HS-5 (cell line): ENCODE results near the gene APOA4.

Experiments used
- DNase-seq: peaks from one replicate; pipeline ENCODE4 v3.0.0-alpha.2; 2012; ENCODE audit warnings: low read depth

The APOA4 gene

GRCh38 chr11:116830184-116830912, 7.2 kb upstream of the APOA4 start:
- no peak for DNase-seq

GRCh38 chr11:116829525-116830183, 6.5 kb upstream of the APOA4 start, which contains the start of gene APOC3:
APOC3 (plus strand) TSS chr11:116829907; CDS start chr11:116830583, 676 bp downstream.
- DNase-seq: no peak

- no peak for DNase-seq
Measured at GRCh38 chr11:116828632-116829524, 5.8 kb upstream of the APOA4 start.

GRCh38 chr11:116827461-116827860, 4.4 kb upstream of the APOA4 start:
- no peak for DNase-seq

- DNase-seq: no peak
Measured at GRCh38 chr11:116826751-116827431, 3.8 kb upstream of the APOA4 start.

GRCh38 chr11:116825854-116826750, 3.0 kb upstream of the APOA4 start:
- no peak for DNase-seq

GRCh38 chr11:116825434-116825833, 2.3 kb upstream of the APOA4 start:
- no peak for DNase-seq

GRCh38 chr11:116822575-116822974, 529 bp downstream of the APOA4 start:
- no peak for DNase-seq

- DNase-seq: no peak
Measured at GRCh38 chr11:116821050-116821918, 1.8 kb downstream of the APOA4 start.

- DNase-seq: no peak
Measured at GRCh38 chr11:116819049-116819448, 4.1 kb downstream of the APOA4 start.

GRCh38 chr11:116814502-116814901, 8.6 kb downstream of the APOA4 start:
- no peak for DNase-seq

- no peak for DNase-seq
Measured at GRCh38 chr11:116813781-116814471, 9.2 kb downstream of the APOA4 start.

GRCh38 chr11:116813170-116813569, 9.9 kb downstream of the APOA4 start:
- DNase-seq: no peak

GRCh38 chr11:116812109-116812508, 11.0 kb downstream of the APOA4 start:
- no peak for DNase-seq

- no peak for DNase-seq
Measured at GRCh38 chr11:116811194-116811593, 11.9 kb downstream of the APOA4 start.

- no peak for DNase-seq
Measured at GRCh38 chr11:116808262-116809175, 14.6 kb downstream of the APOA4 start.

GRCh38 chr11:116807601-116808261, 15.4 kb downstream of the APOA4 start:
- DNase-seq: no peak

GRCh38 chr11:116804001-116804400, 19.1 kb downstream of the APOA4 start:
- no peak for DNase-seq
